Suppressor macrophage (primary cell): ENCODE measurements around the gene CEACAM20.
"Not testable (repeated sequence)": the region's sequence is repeated elsewhere in the genome, so short reads cannot be mapped to it uniquely, and the experiment has no call there.

ENCODE experiments used
- DNase-seq, 4 experiments: peaks; one replicate each; pipeline ENCODE4 v3.0.0-alpha.2; 2020 to 2022
- total RNA-seq, 17 experiments: gene quantifications; one replicate each; lab custom pipeline; 2026; ENCODE audit warnings: mixed read lengths in 6 of 17, inconsistent platforms in 3 of 17; lab: John Stamatoyannopoulos, UW

Gene CEACAM20
- 0 to 1.4 (median 0) reads per million in 17 experiments for total RNA-seq

DNA sequence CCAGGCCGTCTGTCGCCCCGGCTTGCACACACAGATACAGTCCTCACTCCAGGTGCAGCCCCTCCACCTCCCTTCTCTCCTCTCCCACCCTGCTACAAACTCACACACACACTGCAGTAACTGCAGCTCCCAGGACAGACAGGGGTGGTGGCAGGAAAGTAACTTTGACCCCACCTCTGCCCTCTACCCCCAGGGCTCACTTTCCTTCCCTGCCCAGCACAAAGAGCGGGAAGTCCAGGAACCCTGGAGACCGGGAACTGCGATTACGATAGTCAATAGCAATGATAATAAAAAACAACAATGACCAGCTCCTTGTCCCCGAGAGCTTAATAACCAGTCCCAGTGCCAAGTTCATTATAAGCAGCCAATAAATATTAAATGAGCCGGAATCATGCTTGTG is at the start of gene CEACAM20:
Gene CEACAM20, minus strand, starts transcription at position 140 of the 400 bp plus-strand sequence. CDS start 166 bp downstream, outside the sequence.
- no peak for DNase-seq

DNA sequence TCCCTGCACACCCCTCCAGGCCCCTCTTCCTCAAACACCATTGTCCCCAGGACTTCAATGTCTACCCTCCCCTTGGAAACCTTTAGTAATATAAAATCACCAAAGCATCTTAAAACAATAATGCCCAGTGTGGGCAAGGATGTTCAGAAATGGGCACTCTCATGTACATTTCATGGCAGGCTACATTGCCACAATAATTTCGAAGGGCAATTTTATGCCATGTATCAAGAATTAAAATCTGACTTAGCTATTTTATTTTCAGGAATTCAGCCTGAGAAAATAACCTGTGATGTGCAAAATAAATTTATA is 48.0 kb upstream of the CEACAM20 start:
- no peak for DNase-seq

DNA sequence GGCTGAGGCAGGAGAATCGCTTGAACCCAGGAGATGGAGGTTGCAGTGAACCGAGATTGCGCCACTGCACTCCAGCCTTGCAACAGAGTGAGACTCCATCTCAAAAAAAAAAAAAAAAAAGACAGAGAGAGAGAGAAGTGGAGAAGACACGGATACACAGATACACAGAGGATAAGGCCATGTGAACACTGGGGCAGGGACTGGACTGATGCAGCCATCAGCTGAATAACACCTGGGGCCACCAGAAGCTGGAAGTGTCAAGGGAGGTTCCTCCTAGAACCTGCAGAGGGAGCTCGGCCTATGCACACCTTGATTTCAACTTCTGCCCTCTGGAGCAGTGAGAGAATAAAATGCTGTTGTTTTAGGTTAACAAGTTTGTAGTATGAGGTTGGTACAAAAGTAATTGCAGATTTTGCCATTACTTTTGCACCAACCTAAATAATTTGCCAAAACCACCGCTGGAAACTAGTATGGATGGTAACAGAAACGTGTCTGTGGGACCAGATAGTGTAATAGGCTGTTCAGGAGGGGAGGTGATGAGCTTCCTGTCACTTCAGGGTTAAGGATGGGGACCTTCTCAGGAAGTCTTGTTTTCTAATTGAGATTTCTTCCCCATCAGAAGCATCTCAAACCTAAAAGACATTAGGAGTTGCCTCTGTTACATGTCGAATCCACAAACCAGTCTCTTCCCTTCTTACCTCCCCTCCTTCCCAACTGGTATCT is 47.5 kb upstream of the CEACAM20 start:
- DNase-seq: peak in 2 of 4 experiments; percentile 56 to 63

DNA sequence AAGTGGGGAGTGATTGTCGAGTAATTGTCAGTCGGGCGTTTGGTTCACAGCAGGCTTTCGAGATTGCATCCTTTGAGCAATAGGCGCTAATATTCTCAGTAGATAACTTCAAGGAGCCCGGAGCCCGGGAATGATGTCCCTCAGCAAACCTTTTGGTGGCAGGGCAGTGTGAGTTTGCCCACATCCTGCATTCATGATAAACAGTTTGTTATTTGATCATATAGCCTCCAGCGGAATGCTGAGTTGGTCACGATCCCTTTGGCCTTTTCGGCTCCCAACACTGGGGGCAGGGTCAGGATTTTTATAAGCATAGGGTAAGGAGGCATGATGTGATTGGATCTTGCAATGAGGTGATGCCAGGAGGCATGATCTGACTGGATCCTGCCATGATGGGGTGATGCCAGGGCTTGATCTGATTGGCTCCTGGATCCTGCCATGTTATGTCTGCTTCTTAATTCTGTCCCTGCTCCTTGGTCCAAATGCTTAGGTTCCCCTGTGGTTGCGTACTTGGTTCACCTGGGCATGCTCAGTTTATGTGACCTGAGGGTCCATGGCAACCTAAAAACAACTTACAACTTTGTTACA is 45.7 kb upstream of the CEACAM20 start:
- DNase-seq: no peak

DNA sequence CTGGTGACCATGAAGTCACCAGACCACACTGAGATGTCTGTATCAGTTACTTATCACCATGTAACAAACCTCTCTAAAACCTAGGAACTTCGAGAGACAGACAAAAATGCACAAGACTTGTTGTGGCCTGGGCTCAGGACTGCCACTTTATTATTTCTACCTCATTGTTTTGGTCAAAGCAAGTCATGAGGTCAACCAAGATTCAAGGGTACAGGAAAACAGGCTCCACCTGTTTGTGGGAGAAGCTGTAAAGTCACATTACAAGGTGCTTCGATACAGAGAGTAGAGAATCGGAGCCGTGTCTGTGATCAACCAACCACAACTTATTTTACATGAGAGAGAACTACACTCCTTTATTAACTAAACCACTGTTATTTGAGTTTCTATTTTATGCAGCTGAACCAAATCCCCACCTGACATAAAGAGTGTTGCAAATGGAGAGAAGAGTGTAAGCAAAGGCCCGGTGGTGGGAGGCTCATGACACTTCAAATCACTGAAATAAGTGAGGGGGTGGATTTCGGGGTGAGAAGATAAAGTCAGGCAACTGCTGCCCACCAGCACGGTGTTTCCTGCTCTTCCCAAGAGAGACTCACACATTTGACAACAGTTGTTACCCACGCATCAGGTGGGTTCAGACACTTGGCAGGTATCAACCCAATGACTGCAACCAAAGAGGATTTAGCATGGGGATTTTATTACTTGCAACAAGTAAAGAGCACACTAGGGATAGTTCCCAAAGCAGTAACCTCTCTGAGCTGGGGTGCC is 44.9 kb upstream of the CEACAM20 start:
- no peak for DNase-seq

DNA sequence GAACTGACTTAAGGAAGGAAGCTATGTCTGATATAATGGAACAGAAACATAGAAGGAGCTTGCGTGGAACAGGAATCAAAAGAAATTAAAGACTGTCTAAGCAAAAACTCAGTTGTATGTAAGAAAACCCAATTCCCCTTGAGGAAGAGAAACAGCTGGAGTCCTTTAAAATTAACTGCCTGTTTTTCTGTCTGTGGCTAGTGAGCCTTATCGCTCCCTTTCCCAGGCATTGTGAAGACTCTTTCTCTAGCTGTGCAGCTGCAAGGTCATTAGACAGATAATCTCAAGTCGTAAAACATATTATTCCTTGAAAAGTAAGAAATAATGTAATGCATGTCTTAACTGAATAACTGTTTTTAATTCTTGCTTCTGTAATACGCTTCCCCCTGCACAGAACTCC is 44.2 kb upstream of the CEACAM20 start:
- peak in 1 of 4 experiments; percentile 20 for DNase-seq

DNA sequence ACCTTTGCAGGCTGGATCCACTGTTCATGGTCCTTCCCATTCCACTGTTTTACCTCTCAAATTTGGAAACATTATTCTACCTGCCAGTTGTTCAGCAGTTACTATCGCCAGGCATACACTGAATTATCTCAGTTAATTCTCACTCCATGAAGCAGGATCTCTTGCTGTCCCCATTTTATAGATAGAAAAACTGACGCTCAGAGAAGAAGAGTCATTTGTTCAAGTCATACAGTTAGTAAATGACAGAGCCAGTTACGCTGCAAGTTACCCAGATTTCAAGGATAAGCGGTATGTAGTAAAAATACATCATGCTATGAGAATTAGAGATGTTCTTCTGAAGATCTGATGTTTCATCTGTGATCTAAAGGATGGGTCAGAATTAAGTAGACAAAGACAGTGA is 43.7 kb upstream of the CEACAM20 start:
- no peak for DNase-seq

DNA sequence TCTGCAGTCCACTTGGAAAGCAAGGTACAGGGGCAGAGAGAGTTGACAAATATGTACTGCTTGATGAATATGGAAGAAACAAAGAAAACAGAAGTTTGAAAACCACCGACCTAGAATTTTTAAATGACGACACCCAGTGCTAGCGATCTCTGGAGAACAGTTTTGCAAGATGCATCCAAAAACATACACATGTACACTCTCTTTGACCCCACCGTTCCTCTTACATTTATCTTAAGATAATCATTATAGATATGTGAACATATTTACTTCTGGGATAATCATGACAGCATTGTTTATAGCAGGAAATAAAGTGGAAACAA is 43.1 kb upstream of the CEACAM20 start:
- DNase-seq: peak in 3 of 4 experiments; percentile 24 to 49 (median 32)

DNA sequence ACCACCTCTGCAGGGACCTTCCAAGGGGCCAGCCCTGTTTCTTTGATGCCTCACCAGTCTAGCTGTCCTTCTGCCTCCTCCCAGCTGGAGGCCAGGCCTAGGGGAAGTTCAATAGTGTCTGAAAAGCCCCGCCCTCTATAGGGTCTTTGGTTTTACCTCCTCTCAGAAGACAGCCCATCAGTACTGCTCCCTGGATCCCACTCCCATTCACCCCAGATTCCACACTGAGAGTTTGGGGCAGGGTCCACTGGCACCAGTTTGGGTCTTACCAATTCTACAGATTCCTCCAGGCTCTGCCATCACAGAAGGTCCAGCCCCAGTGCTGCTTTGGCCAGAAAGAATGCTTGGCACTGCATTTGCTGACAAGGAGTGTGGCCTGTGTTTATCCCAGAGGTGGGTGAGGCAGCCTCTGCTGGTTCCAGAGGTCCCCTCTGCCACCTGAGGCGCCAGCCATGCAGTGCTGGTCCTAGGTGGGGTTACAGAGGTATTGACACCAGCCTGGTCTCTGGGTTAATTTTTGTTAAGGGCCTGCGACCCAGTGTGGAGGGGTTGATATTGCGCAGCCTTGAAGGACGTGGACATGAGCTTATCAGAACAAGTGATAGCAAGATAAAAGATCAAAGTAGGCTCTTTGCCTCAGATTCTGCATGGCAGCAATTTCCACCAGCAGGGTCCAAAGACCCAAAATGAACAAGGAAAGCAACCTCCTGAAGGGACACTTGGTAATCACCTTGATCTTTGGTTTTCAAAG is 42.5 kb upstream of the CEACAM20 start:
- no peak for DNase-seq

DNA sequence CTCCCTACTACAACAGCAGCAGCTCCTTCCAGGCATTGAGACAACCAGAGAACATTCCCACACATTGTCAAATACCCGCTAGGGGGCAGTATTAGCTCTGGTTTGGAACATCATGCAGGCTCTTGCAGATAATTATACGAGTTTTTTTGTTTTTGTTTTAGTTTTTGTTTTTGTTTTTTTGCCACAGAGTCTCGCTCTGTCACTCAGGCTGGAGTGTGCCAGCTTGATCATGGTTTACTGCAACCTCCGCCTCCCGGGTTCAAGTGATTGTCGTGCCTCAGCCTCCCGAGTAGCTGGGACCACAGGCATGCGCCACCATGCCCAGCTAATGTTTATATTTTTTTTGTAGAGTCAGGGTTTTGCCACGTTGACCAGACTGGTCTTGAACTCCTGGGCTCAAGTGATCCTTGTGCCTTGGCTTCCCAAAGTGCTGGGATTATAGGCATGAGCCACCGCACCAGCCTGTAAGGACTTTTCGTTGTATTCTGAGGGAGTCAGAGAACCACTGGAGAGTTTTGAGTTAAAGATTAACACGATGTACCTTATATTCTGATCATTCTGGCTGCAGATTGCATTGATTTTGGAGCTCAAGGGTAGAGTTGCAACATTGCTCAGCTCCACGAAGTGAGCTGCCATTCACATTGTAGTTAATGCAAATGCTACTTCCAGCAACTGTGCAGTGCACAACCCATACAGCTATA is 41.7 kb upstream of the CEACAM20 start:
- DNase-seq: peak; percentile 87 to 93 (median 90)

DNA sequence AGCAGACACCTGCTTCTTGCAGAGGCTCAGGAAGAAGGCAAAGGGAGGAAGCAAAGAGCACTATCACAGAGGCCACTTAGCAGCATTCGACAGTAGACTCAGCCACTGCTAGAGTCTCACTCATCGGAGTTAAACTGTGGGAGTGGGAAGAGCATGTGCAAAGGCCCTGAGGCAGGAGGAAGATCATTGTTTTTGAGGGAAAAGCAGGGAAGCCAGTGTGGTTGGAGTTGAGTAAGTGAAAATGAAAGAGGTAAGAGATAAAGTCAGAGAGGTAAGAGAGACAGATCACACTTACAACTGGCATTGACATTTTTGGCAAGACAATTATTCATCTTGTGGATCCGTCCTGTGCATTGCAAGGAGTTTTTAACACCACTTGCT is 41.1 kb upstream of the CEACAM20 start:
- DNase-seq: no peak

DNA sequence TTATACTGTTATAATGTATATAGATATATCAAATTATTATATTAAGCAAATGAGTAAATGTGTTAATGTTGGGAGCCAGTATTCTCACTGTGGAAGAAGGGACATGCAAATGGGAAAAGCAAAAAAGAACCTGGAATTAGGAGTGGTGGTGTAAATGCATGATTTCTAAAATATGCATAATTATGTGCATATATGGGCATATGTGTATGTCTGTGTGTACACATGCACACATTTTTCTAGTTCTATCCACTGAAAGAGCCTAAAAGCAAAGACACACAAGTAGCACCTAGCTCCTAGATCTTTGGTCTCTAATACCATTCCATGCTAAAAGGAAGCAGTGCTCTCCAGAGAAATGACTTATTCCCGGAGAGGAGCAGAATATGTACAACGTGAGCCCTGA is 38.3 kb upstream of the CEACAM20 start:
- DNase-seq: no peak

DNA sequence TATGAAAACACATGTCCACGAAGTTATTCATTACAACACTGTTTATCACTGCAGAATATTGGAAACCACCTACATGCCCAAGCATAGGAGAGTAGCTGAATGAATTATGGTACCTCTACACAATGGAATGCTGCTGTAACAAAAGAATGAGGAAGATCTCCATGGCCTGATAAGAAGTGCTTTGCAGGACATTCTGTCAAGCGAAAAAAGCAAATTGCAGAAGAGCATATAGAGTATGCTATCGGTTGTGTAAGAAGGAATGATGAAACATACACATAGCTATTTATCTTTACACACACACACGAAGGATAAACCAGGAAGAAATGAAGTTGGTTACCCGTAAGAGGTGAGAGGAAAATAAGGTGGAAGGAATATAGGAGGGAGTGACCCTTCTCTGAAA is 37.5 kb upstream of the CEACAM20 start:
- peak in 2 of 4 experiments; percentile 38 to 43 for DNase-seq

DNA sequence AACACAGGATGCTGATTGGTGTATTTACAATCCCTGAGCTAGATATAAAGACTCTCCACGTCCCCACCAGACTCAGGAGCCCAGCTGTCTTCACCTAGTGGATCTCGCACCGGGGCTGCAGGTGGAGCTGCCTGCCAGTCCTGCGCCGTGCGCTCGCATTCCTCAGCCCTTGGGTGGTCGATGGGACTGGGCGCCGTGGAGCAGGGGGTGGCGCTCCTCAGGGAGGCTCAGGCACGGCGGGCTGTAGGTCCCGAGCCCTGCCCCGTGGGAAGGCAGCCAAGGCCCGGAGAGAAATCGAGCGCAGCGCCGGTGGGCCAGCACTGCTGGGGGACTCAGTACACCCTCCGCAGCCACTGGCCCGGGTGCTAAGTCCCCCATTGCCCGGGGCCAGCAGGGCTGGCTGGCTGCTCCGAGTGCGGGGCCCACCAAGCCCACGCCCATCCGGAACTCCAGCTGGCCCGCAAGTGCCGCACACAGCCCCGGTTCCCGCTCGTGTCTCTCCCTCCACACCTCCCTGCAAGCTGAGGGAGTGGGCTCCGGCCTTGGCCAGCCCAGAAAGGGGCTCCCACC is 33.7 kb upstream of the CEACAM20 start:
- not testable (repeated sequence) for DNase-seq

DNA sequence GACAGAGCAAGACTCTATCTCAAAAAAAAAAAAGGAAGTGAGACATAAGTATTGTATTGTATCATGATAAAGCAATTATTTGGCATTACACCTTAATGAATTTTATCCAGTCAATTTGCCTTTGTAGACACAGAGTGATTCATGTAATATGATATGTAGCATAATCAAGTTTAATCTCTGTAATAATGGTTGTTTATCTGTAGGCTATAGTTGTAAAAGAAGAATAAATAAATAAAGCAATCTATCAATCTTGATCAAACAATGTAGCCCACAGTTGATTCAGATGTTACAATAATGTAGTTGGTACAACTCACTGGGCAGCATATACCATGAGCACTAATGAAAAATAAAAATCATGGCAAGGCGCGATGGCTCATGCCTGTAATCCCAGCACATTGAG is 28.5 kb upstream of the CEACAM20 start:
- DNase-seq: no peak

DNA sequence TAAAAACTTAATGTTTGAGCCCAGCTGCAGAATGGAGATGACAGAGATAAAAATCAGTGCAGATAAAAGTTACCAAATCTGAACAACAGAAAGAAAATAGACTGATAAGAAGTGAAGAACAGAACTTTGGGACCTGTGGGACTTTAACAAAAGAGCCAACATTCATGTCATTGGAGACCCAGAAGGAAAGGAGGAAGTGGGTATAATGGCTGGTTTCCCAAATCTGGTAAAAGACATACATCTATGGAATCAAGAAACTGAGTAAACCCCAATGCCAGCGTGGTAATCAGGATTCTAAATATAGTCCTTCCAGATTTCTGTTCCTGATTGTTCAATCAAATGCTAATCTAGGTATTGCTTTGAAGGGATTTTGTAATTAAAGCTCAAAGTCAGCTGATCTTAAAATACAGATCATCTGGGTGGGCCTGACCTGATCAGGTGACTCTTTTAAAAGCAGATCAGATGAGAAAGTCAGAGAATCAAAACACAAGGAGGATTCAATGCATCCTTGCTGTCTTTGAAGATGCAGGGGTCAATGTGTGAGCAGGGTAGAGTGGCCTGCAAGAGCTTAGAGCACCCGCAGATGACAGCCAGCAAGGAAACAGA is 25.3 kb upstream of the CEACAM20 start:
- no peak for DNase-seq

DNA sequence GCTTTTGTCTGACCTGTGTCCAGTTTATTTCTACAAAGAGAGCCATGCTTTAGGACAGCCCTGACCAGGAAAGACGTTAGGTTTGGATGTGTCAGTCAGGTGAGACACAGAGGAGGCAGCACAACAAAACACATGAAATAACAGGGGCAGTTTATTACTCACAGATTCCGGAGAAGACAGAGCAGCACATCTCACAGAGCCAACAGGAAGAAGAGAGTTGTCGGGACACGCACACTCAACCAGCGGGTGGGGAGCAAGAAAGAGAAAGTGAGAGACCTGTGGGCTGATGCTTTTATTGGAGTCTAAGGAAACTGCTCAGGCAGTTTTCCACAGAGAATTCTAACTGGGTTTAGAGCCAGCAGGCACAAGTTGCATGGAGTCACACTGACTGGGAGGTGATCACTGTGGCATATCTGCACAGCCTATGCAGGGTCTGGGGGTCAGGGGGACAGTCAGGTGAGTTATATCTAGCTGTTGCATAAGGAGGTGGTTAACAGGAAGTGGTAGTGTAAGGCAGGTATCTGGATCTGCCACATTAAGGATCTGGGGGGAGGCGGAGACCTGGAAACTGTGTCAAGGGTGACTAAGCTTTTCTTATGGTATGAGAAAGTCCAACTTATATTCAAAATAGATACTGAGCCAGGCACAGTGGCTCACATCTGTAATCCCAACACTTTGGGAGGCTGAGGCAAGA is 24.1 kb upstream of the CEACAM20 start:
- no peak for DNase-seq

DNA sequence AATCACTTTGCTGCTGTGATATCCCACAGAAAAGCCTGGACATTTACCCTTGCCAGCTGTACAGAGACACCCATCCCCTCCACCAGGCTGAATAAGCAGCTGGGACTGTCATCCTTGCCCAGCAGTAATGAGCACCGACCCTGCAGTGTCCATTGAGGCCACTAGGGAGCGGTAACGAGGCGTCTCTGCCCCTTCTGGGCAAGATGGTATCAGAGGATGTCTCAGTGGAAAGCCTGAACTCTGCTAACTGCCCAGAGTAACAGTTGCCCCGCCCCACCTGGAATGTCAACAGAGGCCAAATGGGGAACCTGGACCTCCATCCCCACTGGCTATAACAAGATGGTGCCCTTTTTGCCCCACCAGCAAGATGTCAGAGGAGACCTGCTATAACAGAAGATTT is 22.8 kb upstream of the CEACAM20 start:
- DNase-seq: peak; percentile 43 to 73 (median 62)

DNA sequence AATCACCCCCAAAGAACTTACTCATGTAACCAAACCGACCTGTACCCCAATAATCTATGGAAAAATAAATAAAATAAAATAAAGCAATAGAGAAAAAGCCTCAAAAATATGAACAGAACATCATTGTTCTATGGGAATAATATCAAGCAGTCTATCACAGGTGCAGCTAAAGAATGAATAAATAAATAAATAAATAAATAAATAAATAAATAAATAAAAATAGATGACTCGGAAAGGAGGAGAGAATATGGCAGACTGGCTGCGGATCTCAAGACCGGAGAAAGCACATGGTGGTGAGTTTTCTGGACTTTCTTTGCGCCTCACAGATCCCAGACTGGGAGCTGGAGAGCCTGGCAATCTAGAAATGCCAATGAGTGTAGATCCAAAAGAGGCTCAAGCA is 22.4 kb upstream of the CEACAM20 start:
- no peak for DNase-seq

DNA sequence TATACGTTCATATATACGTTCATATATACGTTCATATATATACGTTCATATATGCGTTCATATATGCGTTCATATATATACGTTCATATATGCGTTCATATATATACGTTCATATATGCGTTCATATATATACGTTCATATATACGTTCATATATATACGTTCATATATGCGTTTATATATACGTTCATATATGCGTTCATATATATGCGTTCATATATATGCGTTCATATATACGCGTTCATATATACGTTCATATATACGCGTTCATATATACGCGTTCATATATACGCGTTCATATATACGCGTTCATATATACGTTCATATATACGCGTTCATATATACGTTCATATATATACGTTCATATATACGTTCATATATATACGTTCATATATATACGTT is 21.5 kb upstream of the CEACAM20 start:
- not testable (repeated sequence) for DNase-seq

DNA sequence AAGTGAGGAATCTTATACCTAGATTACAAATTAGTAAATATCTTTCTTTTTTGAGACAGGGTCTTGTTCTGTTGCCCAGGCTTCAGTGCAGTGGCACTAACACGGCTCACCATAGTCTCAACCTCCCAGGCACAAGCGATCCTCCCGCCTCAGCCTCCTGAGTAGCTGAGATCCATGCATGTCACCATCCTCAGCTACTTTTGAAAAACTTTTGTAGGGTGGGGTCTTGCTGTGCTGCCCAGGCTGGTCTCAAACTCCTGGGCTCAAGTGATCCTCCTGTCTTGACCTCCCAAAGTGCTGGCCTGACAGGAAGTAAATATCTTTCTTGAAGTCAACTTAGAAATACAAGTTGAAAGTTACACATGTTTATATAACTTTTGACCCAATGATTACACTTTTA is 20.0 kb upstream of the CEACAM20 start:
- no peak for DNase-seq
